ENCODE measurements around the gene SLC26A1. TPM values are rescaled to one million over a fixed set of nuclear protein-coding genes. Genes with fewer than 3 reads are reported as not detected.

SLC26A1 gene
- total and polyA plus RNA-seq, 3 donors from 2014 or later: 0.51 to 2.0 (median 0.99) TPM

DNA sequence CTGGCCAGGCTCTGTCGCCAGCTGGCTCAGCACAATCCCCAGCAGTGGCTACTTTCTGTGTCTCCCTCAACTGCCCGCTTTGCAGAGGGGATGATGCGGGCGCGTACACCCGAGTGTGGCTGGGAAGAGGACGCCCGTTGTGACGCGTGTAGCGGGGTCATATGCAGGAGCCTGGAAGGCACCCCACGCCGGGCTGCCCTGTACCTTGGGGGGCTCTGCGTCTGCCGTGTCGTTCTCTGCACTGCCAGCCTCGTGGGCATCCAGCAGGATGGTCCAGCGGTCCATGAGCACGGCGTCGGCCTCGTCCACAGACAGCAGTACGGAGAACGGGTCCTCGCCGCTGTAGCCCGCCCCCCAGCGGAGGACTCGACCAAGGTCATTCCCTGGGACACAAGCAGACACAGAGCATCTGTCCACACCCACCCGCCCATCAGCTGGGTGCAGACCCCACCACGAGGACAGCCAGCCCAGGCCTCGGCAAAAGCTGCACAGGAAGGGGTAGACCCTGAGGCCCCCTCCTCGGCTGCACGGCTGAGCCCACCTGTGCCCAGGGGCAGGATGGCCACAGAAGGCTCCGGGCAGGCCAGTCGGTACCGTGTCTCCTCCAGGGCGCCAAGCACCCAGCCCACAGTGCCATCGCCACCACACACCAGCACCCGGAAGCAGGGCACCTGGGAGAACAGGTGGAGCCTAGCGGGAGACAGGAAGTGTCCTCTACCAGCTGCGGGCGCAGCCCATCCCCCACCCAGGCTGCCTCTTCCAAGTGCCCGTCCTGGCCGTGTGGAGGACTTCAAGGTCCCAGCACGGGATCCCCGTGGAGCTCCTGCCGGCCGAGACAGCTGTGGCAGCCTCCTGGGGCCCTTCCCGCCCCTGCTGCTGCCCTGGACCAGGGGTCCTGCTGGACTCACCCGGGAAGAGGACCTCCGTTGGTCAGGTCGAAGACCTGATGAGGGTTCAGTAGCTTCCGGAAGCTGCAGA is 30.7 kb downstream of the SLC26A1 start:
- intact Hi-C loops (cut with DNase I; ENCODE audit: low total_unique reads): no loop called here
- Histone ChIP-seq H3K4me3 (no peak overlapping the region), H3K36me3 (ENCODE audit: low read depth, missing control alignments) (no peaks in the 10 kb centered on the region), H3K9me3 (no peaks in the 10 kb centered on the region), H3K4me1 (no peaks in the 10 kb centered on the region), H3K27ac (no peak overlapping the region), H3K27me3 (no peaks in the 10 kb centered on the region)
- DNase-seq: no peak
- no peak for TF ChIP-seq POLR2A (IDR thresholded peaks at IDR 0.05)
- TF ChIP-seq, protein P1, sequence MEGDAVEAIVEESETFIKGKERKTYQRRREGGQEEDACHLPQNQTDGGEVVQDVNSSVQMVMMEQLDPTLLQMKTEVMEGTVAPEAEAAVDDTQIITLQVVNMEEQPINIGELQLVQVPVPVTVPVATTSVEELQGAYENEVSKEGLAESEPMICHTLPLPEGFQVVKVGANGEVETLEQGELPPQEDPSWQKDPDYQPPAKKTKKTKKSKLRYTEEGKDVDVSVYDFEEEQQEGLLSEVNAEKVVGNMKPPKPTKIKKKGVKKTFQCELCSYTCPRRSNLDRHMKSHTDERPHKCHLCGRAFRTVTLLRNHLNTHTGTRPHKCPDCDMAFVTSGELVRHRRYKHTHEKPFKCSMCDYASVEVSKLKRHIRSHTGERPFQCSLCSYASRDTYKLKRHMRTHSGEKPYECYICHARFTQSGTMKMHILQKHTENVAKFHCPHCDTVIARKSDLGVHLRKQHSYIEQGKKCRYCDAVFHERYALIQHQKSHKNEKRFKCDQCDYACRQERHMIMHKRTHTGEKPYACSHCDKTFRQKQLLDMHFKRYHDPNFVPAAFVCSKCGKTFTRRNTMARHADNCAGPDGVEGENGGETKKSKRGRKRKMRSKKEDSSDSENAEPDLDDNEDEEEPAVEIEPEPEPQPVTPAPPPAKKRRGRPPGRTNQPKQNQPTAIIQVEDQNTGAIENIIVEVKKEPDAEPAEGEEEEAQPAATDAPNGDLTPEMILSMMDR (IDR thresholded peaks at IDR 0.05): no peak
- WGBS, 2 donors: 93 to 94% methylated on average over 19 to 50 of the region's 54 CpGs

DNA sequence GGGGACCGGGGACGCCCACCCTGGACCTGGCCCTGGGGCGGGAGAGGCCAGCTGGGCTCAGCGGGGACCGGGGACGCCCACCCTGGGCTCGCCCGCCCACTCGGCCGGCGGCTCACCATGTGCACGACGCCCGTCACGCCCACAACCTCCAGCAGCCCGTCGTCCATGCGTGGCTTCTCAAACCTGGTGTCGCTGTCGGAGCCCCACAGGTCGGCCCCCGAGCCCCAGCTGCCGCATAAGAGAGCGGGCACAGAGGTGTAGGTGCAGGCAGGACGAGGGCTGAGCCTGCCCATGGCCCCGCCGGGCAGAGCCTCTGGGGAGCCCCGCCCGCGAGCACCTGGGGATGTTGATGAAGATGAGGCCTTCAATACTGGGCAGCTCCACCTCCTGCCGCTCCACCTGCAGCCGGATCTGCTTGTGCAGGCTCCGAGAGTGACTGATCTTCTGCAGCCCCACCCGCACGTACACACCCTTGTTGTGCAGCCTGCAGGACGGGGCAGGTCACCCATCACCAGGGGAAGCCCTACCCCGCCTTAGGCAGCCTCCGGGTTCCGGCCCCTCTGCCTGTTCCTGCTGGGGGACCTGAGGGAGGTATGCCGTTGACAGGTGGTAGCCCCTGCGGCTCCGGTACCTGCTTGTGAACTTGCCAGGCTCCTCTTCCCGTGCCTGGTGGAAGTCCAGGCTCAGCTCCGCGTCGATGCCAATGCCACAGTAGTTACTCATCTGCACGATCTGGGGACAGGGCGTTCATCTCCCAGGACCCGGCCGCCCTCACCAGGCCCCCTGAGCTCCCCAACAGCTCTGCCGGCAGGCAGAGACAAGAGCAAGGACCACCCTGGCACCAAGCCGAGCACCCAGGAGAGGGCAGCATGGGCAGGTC is 31.6 kb downstream of the SLC26A1 start:
- intact Hi-C loops (cut with DNase I; ENCODE audit: low total_unique reads): no loop called here
- no peak for DNase-seq
- H3K4me1 ChIP-seq: no peaks in the 10 kb centered on the region
- no peaks in the 10 kb centered on the region for H3K27me3 ChIP-seq
- TF ChIP-seq POLR2A (IDR thresholded peaks at IDR 0.05): no peak
- TF ChIP-seq, protein P1 (IDR thresholded peaks at IDR 0.05): no peak
- no peak overlapping the region for H3K4me3 ChIP-seq
- no peaks in the 10 kb centered on the region for H3K9me3 ChIP-seq
- H3K27ac ChIP-seq: no peak overlapping the region
- WGBS, 2 donors: 93 to 98% methylated on average over 10 to 40 of the region's 52 CpGs
- no peaks in the 10 kb centered on the region for H3K36me3 ChIP-seq (ENCODE audit: low read depth, missing control alignments)

DNA sequence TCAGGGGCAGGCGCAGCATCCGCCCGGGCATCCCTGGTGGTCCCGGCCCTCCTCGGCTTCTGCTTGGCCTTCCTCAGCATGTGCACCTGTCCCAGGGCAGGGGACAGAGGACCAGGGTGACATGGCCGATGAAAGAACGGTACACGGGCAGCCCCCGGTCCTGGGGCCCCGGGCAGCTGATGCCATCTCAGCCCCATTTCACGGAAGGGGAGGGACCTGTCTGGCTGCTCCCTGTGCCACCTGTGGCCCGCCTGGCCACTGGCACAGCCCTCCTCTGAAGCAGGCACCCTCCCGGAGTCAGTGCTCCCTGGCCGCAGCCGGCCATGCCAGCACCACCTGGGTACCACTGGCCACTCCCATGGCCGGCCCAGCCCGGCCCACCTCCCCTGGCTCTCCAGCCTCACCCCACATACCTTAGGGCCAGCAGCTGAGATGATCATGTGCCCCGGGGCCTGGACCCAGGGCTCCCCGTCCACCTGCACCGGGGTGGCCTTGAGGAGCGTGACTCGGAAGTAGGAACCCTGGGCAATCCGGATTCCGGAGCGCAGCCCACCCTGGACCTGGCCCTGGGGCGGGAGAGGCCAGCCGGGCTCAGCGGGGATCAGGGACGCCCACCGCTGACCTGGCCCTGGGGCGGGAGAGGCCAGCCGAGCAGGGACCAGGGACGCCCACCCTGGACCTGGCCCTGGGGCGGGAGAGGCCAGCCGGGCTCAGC is 32.4 kb downstream of the SLC26A1 start:
- Histone ChIP-seq H3K4me3 (no peak overlapping the region), H3K9me3 (no peaks in the 10 kb centered on the region), H3K27ac (no peak overlapping the region), H3K36me3 (ENCODE audit: low read depth, missing control alignments) (no peaks in the 10 kb centered on the region), H3K4me1 (no peaks in the 10 kb centered on the region), H3K27me3 (no peaks in the 10 kb centered on the region)
- intact Hi-C loops (cut with DNase I; ENCODE audit: low total_unique reads): no loop called here
- WGBS, 2 donors: 82 to 96% methylated on average over 6 to 33 of the region's 35 CpGs
- no peak for DNase-seq
- TF ChIP-seq, protein P1 (IDR thresholded peaks at IDR 0.05): no peak

DNA sequence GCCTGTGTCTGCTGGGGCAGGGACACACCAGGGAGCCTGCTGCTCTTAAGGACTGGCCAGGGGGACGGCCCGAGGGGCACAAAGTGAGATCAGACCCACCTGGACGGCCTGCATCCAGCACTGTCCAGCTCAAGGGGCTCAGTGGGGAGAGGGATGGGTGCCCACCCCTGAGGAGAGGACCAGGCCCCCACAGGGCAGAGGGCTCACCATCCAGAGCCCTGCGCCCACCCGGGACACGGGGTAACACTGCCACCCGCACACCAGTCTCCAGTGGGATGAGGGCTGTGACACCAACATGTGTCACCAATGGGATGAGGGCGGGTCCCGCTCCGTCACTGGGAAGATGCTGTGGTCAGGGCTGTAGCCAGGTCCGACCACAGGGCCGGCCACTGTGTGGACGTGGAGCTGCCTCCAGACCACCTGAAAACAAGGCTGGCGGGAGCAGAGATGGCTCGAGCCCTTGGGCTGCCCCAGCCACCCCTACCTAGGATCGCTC is 33.0 kb downstream of the SLC26A1 start:
- 95 to 100% methylated on average over 1 to 16 of the region's 16 CpGs for WGBS, 2 donors
- Histone ChIP-seq H3K4me3 (no peak overlapping the region), H3K27me3 (no peaks in the 10 kb centered on the region), H3K36me3 (ENCODE audit: low read depth, missing control alignments) (no peaks in the 10 kb centered on the region), H3K9me3 (no peaks in the 10 kb centered on the region), H3K4me1 (no peaks in the 10 kb centered on the region), H3K27ac (no peak overlapping the region)
- DNase-seq: no peak
- intact Hi-C loops (cut with DNase I; ENCODE audit: low total_unique reads): no loop called here
- TF ChIP-seq, protein P1 (IDR thresholded peaks at IDR 0.05): no peak
- TF ChIP-seq POLR2A (IDR thresholded peaks at IDR 0.05): no peak
